SK-N-SH treated with all-trans-retinoic acid at 6 μM for 48 hours (cell line): ENCODE measurements around the gene NF1.

Source experiments
- ARNTL ChIP-seq: fragments of 450-650 bp; formaldehyde crosslinking; IDR thresholded peaks from 2 replicates; pipeline ENCODE4 v1.5.0; 2020; ENCODE audit warnings: low read depth, mild to moderate bottlenecking, moderate library complexity, borderline replicate concordance
- BACH2 ChIP-seq: fragments of 250-450 bp; sonication (Bioruptor Pico); IDR thresholded peaks from 2 replicates; pipeline ENCODE4 v1.9.0; 2021; ENCODE audit warnings: mild to moderate bottlenecking, borderline replicate concordance
- CREB5 ChIP-seq: fragments of 250-450 bp; sonication (Bioruptor Pico); IDR thresholded peaks from 2 replicates; pipeline ENCODE4 v1.5.1; 2020; ENCODE audit warnings: low read depth, mild to moderate bottlenecking, moderate library complexity
- CSDC2 ChIP-seq: fragments of 250-450 bp; sonication (Bioruptor Pico); IDR thresholded peaks from 2 replicates; pipeline ENCODE4 v1.5.0; 2020; ENCODE audit warnings: mild to moderate bottlenecking, moderate library complexity
- GLIS3 ChIP-seq: fragments of 250-450 bp; sonication (Bioruptor Pico); IDR thresholded peaks from 2 replicates; pipeline ENCODE4 v1.5.0; 2020; ENCODE audit warnings: mild to moderate bottlenecking, moderate library complexity
- ISL1 ChIP-seq: fragments of 250-450 bp; sonication (Bioruptor Pico); IDR thresholded peaks from 2 replicates; pipeline ENCODE4 v2.1.2; 2022; ENCODE audit warnings: mild to moderate bottlenecking, moderate library complexity
- PATZ1 ChIP-seq: fragments of 250-450 bp; sonication (Bioruptor Pico); IDR thresholded peaks from 2 replicates; pipeline ENCODE4 v1.8.0; 2020; ENCODE audit warnings: mild to moderate bottlenecking, moderate library complexity, borderline replicate concordance
- PPARA ChIP-seq: fragments of 250-450 bp; sonication (Bioruptor Pico); IDR thresholded peaks from 2 replicates; pipeline ENCODE4 v1.5.0; 2020; ENCODE audit warnings: mild to moderate bottlenecking, borderline replicate concordance
- SNAI2 ChIP-seq: fragments of 250-450 bp; sonication (Bioruptor Pico); IDR thresholded peaks from 2 replicates; pipeline ENCODE4 v1.5.0; 2020; ENCODE audit warnings: mild to moderate bottlenecking, moderate library complexity
- TOX ChIP-seq: fragments of 250-450 bp; sonication (Bioruptor Pico); IDR thresholded peaks from 2 replicates; pipeline ENCODE4 v1.8.0; 2021; ENCODE audit warnings: mild to moderate bottlenecking, moderate library complexity, borderline replicate concordance
- ZFP30 ChIP-seq: fragments of 450-650 bp; formaldehyde crosslinking; IDR thresholded peaks from 2 replicates; pipeline ENCODE4 v1.5.0; 2022; ENCODE audit warnings: mild to moderate bottlenecking, moderate library complexity
- ZNF8 ChIP-seq: fragments of 450-650 bp; formaldehyde crosslinking; IDR thresholded peaks from 2 replicates; pipeline ENCODE4 v1.5.0; 2020; ENCODE audit warnings: mild to moderate bottlenecking, moderate library complexity

GRCh38 chr17:31415640-31416502 lies 321.1 kb downstream of the NF1 start:
- TF ChIP-seq ZFP30 (CRISPR knock-in tag) (no peak), BACH2 (CRISPR knock-in tag) (no peak), ZNF8 (no peak), SNAI2 (CRISPR knock-in tag) (no peak), GLIS3 (CRISPR knock-in tag) (no peak), ISL1 (CRISPR knock-in tag) (no peak), CREB5 (CRISPR knock-in tag) (no peak), PPARA (CRISPR knock-in tag) (no peak), ARNTL (CRISPR knock-in tag) (no peak), TOX (no peak), CSDC2 (CRISPR knock-in tag) (no peak), PATZ1 (CRISPR knock-in tag) (no peak)
